HEK293 (cell line): Measurements from ENCODE around the gene MYL10.
A peak's percentile ranks its signal among the peaks of the same experiment; 100 is the strongest.

Source experiments
- CTCF ChIA-PET: fragments of 350-600 bp; formaldehyde crosslinking; extraction: SDS; loops from one replicate; lab custom pipeline; 2021; ENCODE audit warnings: antibody characterized with exemption; lab: Yijun Ruan, JAX
- POLR2A ChIA-PET: fragments of 300-600 bp; formaldehyde crosslinking; extraction: SDS; loops from one replicate; lab custom pipeline; 2020; ENCODE audit warnings: antibody characterized with exemption, inconsistent platforms; lab: Yijun Ruan, JAX
- H3K27ac ChIP-seq: fragments of 200-500 bp; sonication (Bioruptor generic); 2 replicates; pipeline ENCODE4 v1.5.1; 2014; ENCODE audit warnings: low read depth, low read length, control low read depth, inconsistent platforms; ENCODE audit errors: extremely low read depth
- H3K36me3 ChIP-seq, 2 experiments: fragments of 200-500 bp in 1 of 2; sonication (Bioruptor generic) in 1 of 2; 1 replicate in 1 of 2; 2 replicates in 1 of 2; pipeline ENCODE4 v1.5.1; 2014 to 2017; ENCODE audit warnings: inconsistent platforms in 2 of 2, low read length in 2 of 2; ENCODE audit not compliant: control insufficient read depth in 2 of 2, insufficient read depth in 1 of 2
- H3K4me1 ChIP-seq: fragments of 200-500 bp; sonication (Bioruptor generic); 2 replicates; pipeline ENCODE4 v1.5.1; 2014; ENCODE audit warnings: mild to moderate bottlenecking, low read length, inconsistent platforms; ENCODE audit not compliant: control insufficient read depth, insufficient read depth
- H3K4me3 ChIP-seq: 2 replicates; pipeline ENCODE4 v1.5.1; 2011; ENCODE audit warnings: low read depth, mild to moderate bottlenecking, control low read depth, low read length, moderate library complexity
- H3K9me3 ChIP-seq: fragments of 200-500 bp; sonication (Bioruptor generic); 2 replicates; pipeline ENCODE4 v1.5.1; 2014; ENCODE audit warnings: low read depth, low read length, inconsistent platforms; ENCODE audit not compliant: control insufficient read depth, insufficient read depth
- GFI1B ChIP-seq: fragments of 450-650 bp; formaldehyde crosslinking; IDR thresholded peaks from 2 replicates; pipeline ENCODE4 v1.5.1; 2016; ENCODE audit warnings: missing biosample characterization, missing genetic modification characterization
- HOXA7 ChIP-seq: sonication (generic); formaldehyde crosslinking; IDR thresholded peaks from 2 replicates; pipeline ENCODE4 v1.8.1; 2022; ENCODE audit warnings: missing genetic modification reagents, borderline replicate concordance
- MYNN ChIP-seq: fragments of 450-650 bp; formaldehyde crosslinking; IDR thresholded peaks from 2 replicates; pipeline ENCODE4 v1.5.1; 2016; ENCODE audit warnings: missing biosample characterization, missing genetic modification characterization, borderline replicate concordance
- OVOL3 ChIP-seq: fragments of 450-650 bp; formaldehyde crosslinking; IDR thresholded peaks from 2 replicates; pipeline ENCODE4 v1.5.1; 2016; ENCODE audit warnings: missing biosample characterization, missing genetic modification characterization
- PRDM4 ChIP-seq: fragments of 450-650 bp; formaldehyde crosslinking; IDR thresholded peaks from 2 replicates; pipeline ENCODE4 v1.5.1; 2017; ENCODE audit warnings: missing biosample characterization, missing genetic modification characterization
- ZBTB17 ChIP-seq: fragments of 450-650 bp; formaldehyde crosslinking; IDR thresholded peaks from 2 replicates; pipeline ENCODE4 v1.5.1; 2016; ENCODE audit warnings: missing biosample characterization, missing genetic modification characterization
- ZFP3 ChIP-seq: fragments of 450-650 bp; formaldehyde crosslinking; IDR thresholded peaks from 2 replicates; pipeline ENCODE4 v1.5.1; 2016; ENCODE audit warnings: low read depth, missing biosample characterization, missing genetic modification characterization
- ZNF10 ChIP-seq: fragments of 450-650 bp; formaldehyde crosslinking; IDR thresholded peaks from 2 replicates; pipeline ENCODE4 v1.5.1; 2017; ENCODE audit warnings: missing biosample characterization, missing genetic modification characterization
- ZNF138 ChIP-seq: fragments of 450-650 bp; formaldehyde crosslinking; IDR thresholded peaks from 2 replicates; pipeline ENCODE4 v1.5.1; 2016; ENCODE audit warnings: missing biosample characterization, missing genetic modification characterization, borderline replicate concordance
- ZNF148 ChIP-seq: fragments of 450-650 bp; formaldehyde crosslinking; IDR thresholded peaks from 2 replicates; pipeline ENCODE4 v1.5.0; 2017; ENCODE audit warnings: missing biosample characterization, missing genetic modification characterization, borderline replicate concordance
- ZNF24 ChIP-seq: fragments of 450-650 bp; formaldehyde crosslinking; IDR thresholded peaks from 2 replicates; pipeline ENCODE4 v1.5.1; 2016; ENCODE audit warnings: missing biosample characterization, missing genetic modification characterization
- ZNF335 ChIP-seq: fragments of 450-650 bp; formaldehyde crosslinking; conservative IDR thresholded peaks from 2 replicates; pipeline ENCODE4 v1.5.1; 2016; ENCODE audit warnings: missing biosample characterization, missing genetic modification characterization
- ZNF518A ChIP-seq: fragments of 450-650 bp; formaldehyde crosslinking; conservative IDR thresholded peaks from 2 replicates; pipeline ENCODE4 v1.5.1; 2016; ENCODE audit warnings: low read depth, missing biosample characterization, missing genetic modification characterization
- ZNF548 ChIP-seq: fragments of 450-650 bp; formaldehyde crosslinking; IDR thresholded peaks from 2 replicates; pipeline ENCODE4 v1.5.1; 2016; ENCODE audit warnings: missing biosample characterization, missing genetic modification characterization
- ZNF549 ChIP-seq: fragments of 450-650 bp; IDR thresholded peaks from 2 replicates; pipeline ENCODE4 v1.5.1; 2018; ENCODE audit warnings: missing biosample characterization, missing genetic modification characterization, mild to moderate bottlenecking, inconsistent platforms, moderate library complexity
- ZNF571 ChIP-seq: fragments of 450-650 bp; formaldehyde crosslinking; IDR thresholded peaks from 2 replicates; pipeline ENCODE4 v1.5.0; 2017; ENCODE audit warnings: missing biosample characterization, missing genetic modification characterization
- ZNF596 ChIP-seq: fragments of 450-650 bp; IDR thresholded peaks from 2 replicates; pipeline ENCODE4 v1.5.0; 2018; ENCODE audit warnings: missing biosample characterization, mild to moderate bottlenecking, missing genetic modification characterization, moderate library complexity
- ZNF600 ChIP-seq: fragments of 450-650 bp; formaldehyde crosslinking; IDR thresholded peaks from 2 replicates; pipeline ENCODE4 v1.5.1; 2016; ENCODE audit warnings: missing biosample characterization, missing genetic modification characterization
- TF ChIP-seq, protein P1 (sequence below): fragments of 450-650 bp; formaldehyde crosslinking; optimal IDR thresholded peaks from 2 replicates; pipeline ENCODE3; 2016; ENCODE audit warnings: missing biosample characterization, mild to moderate bottlenecking, missing genetic modification characterization
- TF ChIP-seq, protein P2 (sequence below): fragments of 450-650 bp; formaldehyde crosslinking; IDR thresholded peaks from 2 replicates; pipeline ENCODE4 v1.5.1; 2017; ENCODE audit warnings: missing biosample characterization, missing genetic modification characterization
- TF ChIP-seq, protein P3 (sequence below): fragments of 450-650 bp; formaldehyde crosslinking; IDR thresholded peaks from 2 replicates; pipeline ENCODE4 v1.5.1; 2016; ENCODE audit warnings: missing biosample characterization, missing genetic modification characterization

MYL10 gene

GRCh38 chr7:101624246-101625001 is 4.7 kb downstream of the MYL10 start:
- no peak for TF ChIP-seq ZNF148 (tag by site-specific recombination)
- no peak for TF ChIP-seq ZNF571 (tag by site-specific recombination)
- 0 out of 2 replicates have a peak, but pooled peaks have one; percentile 19 for TF ChIP-seq ZBTB17 (tag by site-specific recombination)
- no peak for TF ChIP-seq HOXA7 (CRISPR knock-in tag)
- no peak for TF ChIP-seq MYNN
- 0 out of 2 replicates have a peak, but pooled peaks have one; percentile 31 for TF ChIP-seq ZFP3 (tag by site-specific recombination)
- Histone ChIP-seq H3K4me1 (no peaks in the 10 kb centered on the region), H3K4me3 (no peak overlapping the region), H3K36me3 (no peaks in the 10 kb centered on the region), H3K9me3 (no peaks in the 10 kb centered on the region), H3K27ac (no peak overlapping the region)
- POLR2A ChIA-PET, result no interaction called here
- CTCF ChIA-PET, result interaction anchor here (0.6 to 1.1 kb wide), 4 partner anchors 12 to 594 kb away, joined by 3 to 5 read pairs (median 3); no protein-coding TSS in a partner anchor

- H3K36me3 ChIP-seq, result no peaks in the 10 kb centered on the region
- ChIA-PET POLR2A (no interaction called here), CTCF (no interaction called here)
- H3K4me1 ChIP-seq, result no peaks in the 10 kb centered on the region
- H3K27ac ChIP-seq, result no peak overlapping the region
- H3K9me3 ChIP-seq, result no peaks in the 10 kb centered on the region
- H3K4me3 ChIP-seq, result no peak overlapping the region
- no peak for TF ChIP-seq ZNF596
- TF ChIP-seq, protein P1, sequence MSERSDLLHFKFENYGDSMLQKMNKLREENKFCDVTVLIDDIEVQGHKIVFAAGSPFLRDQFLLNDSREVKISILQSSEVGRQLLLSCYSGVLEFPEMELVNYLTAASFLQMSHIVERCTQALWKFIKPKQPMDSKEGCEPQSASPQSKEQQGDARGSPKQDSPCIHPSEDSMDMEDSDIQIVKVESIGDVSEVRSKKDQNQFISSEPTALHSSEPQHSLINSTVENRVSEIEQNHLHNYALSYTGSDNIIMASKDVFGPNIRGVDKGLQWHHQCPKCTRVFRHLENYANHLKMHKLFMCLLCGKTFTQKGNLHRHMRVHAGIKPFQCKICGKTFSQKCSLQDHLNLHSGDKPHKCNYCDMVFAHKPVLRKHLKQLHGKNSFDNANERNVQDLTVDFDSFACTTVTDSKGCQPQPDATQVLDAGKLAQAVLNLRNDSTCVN (tag by site-specific recombination), result no peak
- no peak for TF ChIP-seq ZNF549 (tag by site-specific recombination)
- no peak for TF ChIP-seq ZNF518A (tag by site-specific recombination)
- TF ChIP-seq OVOL3 (tag by site-specific recombination), result no peak
- TF ChIP-seq ZNF10 (tag by site-specific recombination), result no peak
- TF ChIP-seq GFI1B (tag by site-specific recombination), result no peak
- TF ChIP-seq ZNF600 (tag by site-specific recombination), result no peak
- TF ChIP-seq ZNF548, result no peak
- TF ChIP-seq PRDM4 (tag by site-specific recombination), result no peak
- TF ChIP-seq, protein P2, sequence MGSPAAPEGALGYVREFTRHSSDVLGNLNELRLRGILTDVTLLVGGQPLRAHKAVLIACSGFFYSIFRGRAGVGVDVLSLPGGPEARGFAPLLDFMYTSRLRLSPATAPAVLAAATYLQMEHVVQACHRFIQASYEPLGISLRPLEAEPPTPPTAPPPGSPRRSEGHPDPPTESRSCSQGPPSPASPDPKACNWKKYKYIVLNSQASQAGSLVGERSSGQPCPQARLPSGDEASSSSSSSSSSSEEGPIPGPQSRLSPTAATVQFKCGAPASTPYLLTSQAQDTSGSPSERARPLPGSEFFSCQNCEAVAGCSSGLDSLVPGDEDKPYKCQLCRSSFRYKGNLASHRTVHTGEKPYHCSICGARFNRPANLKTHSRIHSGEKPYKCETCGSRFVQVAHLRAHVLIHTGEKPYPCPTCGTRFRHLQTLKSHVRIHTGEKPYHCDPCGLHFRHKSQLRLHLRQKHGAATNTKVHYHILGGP, result no peak
- TF ChIP-seq ZNF335 (tag by site-specific recombination), result no peak
- no peak for TF ChIP-seq ZNF138 (tag by site-specific recombination)
- no peak for TF ChIP-seq ZNF24 (tag by site-specific recombination)
- TF ChIP-seq, protein P3, sequence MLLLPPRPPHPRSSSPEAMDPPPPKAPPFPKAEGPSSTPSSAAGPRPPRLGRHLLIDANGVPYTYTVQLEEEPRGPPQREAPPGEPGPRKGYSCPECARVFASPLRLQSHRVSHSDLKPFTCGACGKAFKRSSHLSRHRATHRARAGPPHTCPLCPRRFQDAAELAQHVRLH (tag by site-specific recombination), result no peak
Observed at GRCh38 chr7:101622609-101623173, 6.4 kb downstream of the MYL10 start.
